D341Med (cell line): ENCODE results near the gene CPT2.
"Not testable (repeated sequence)": the region's sequence is repeated elsewhere in the genome, so short reads cannot be mapped to it uniquely, and the experiment has no call there.

Source experiments
- DNase-seq: peaks from one replicate; pipeline ENCODE4 v3.0.0; 2012; ENCODE audit warnings: low spot score

The CPT2 gene

GRCh38 chr1:53182716-53183094, 13.9 kb upstream of the CPT2 start:
- no peak for DNase-seq

GRCh38 chr1:53183095-53183990, 13.3 kb upstream of the CPT2 start:
- DNase-seq: no peak

GRCh38 chr1:53185955-53186297, 10.7 kb upstream of the CPT2 start:
- DNase-seq: not testable (repeated sequence)

GRCh38 chr1:53186533-53186932, 10.1 kb upstream of the CPT2 start:
- DNase-seq: no peak

GRCh38 chr1:53187401-53187800, 9.2 kb upstream of the CPT2 start:
- DNase-seq: no peak

- DNase-seq: no peak
Observed at GRCh38 chr1:53188099-53188498, 8.5 kb upstream of the CPT2 start.

- DNase-seq: no peak
Observed at GRCh38 chr1:53189061-53189460, 7.6 kb upstream of the CPT2 start.

GRCh38 chr1:53190210-53190611, 6.4 kb upstream of the CPT2 start:
- no peak for DNase-seq

GRCh38 chr1:53195246-53196016, 1.2 kb upstream of the CPT2 start:
- DNase-seq: no peak

- DNase-seq: no peak
Observed at GRCh38 chr1:53196017-53196484, 573 bp upstream of the CPT2 start.

- no peak for DNase-seq
Observed at GRCh38 chr1:53197291-53198200, 922 bp downstream of the CPT2 start.

GRCh38 chr1:53198241-53198651, 1.6 kb downstream of the CPT2 start:
- DNase-seq: no peak

- DNase-seq: no peak
Observed at GRCh38 chr1:53203466-53203865, 6.8 kb downstream of the CPT2 start.

GRCh38 chr1:53205496-53205895, 8.9 kb downstream of the CPT2 start:
- not testable (repeated sequence) for DNase-seq

GRCh38 chr1:53206083-53206685, 9.6 kb downstream of the CPT2 start:
- not testable (repeated sequence) for DNase-seq

- DNase-seq: no peak
Observed at GRCh38 chr1:53206735-53207379, 10.2 kb downstream of the CPT2 start.

- no peak for DNase-seq
Observed at GRCh38 chr1:53207726-53208125, 11.1 kb downstream of the CPT2 start.

- no peak for DNase-seq
Observed at GRCh38 chr1:53210352-53210751, 13.7 kb downstream of the CPT2 start.

- DNase-seq: no peak
Observed at GRCh38 chr1:53210954-53211353, 14.3 kb downstream of the CPT2 start.

- DNase-seq: no peak
Observed at GRCh38 chr1:53214376-53214940, 17.8 kb downstream of the CPT2 start.

GRCh38 chr1:53218201-53218600, 21.6 kb downstream of the CPT2 start:
- DNase-seq: no peak
